Psoas muscle (tissue), 8 donors: ENCODE results near the gene SLC12A8. TPM values are rescaled to one million over a fixed set of nuclear protein-coding genes. Genes with fewer than 3 reads are reported as not detected.

Experiments
- ATAC-seq, 4 donors: fragments of 200-7000 bp; cut with Tn5 transposase; one replicate each; pipeline ENCODE4 v1.9.1; 2020; ENCODE audit warnings: moderate library complexity in 3 of 4, mild to moderate bottlenecking in 2 of 4
- DNase-seq, 2 donors: peaks; one replicate each; pipeline ENCODE4 v3.0.0-alpha.2; 2020
- H3K27ac ChIP-seq: fragments of 200-600 bp; one replicate; pipeline ENCODE4 v1.8.0; 2022
- H3K27me3 ChIP-seq, 3 donors: fragments of 200-600 bp in 1 of 3; one replicate each; pipeline versions ENCODE4 v1.6.1 to v1.8.0; 2013 to 2022; ENCODE audit warnings: low read length in 2 of 3, mild to moderate bottlenecking in 2 of 3, moderate library complexity in 1 of 3; ENCODE audit not compliant: insufficient read depth in 3 of 3
- H3K36me3 ChIP-seq, 2 donors: fragments of 200-600 bp in 1 of 2; one replicate each; pipeline versions ENCODE4 v1.6.1 to v1.8.0; 2013 to 2022; ENCODE audit warnings: low read depth in 1 of 2, mild to moderate bottlenecking in 1 of 2, moderate library complexity in 1 of 2; ENCODE audit not compliant: insufficient read depth in 1 of 2
- H3K4me1 ChIP-seq: fragments of 200-600 bp; one replicate; pipeline ENCODE4 v1.8.0; 2022
- H3K4me3 ChIP-seq: fragments of 200-600 bp; one replicate; pipeline ENCODE4 v1.8.0; 2022; ENCODE audit warnings: mild to moderate bottlenecking
- H3K9me3 ChIP-seq: fragments of 200-600 bp; one replicate; pipeline ENCODE4 v1.8.0; 2022
- WGBS, 3 donors: extraction: QIAGEN DNeasy Blood & Tissue Kit; methylation state at CpG; one replicate each; pipeline versions ENCODE4 v1.1.6 to v1.1.7; 2013; 5-methylcytosine and 5-hydroxymethylcytosine counted together
- intact Hi-C, 2 donors: fragments of 100-400 bp; cut with DNase I; formaldehyde crosslinking; loops; one replicate each; pipeline versions ENCODE4 v1.11.0 to v1.14.2; 2022
- polyA plus RNA-seq, 3 donors: library from polyadenylated mRNA; stranded (reverse); fragments of 200-250 nt; gene quantifications; one replicate each; pipeline ENCODE4 v1.2.3, GENCODE V29; 2013
- total RNA-seq, 4 donors: library from RNA; stranded (reverse); fragmentation: NEBNext Ultra II Directional in 2 of 4; extraction: Animal tissue kit (Norgen Biotek cat#: 25700) in 2 of 4; gene quantifications; one replicate each; pipeline versions ENCODE4 v1.2.1 to v1.2.4, GENCODE V29; 2021 to 2023
- TF ChIP-seq, protein P1 (sequence below): fragments of 200-600 bp; IDR thresholded peaks from one replicate; pipeline ENCODE4 v1.8.0; 2022; ENCODE audit warnings: antibody characterized with exemption
- donor health status: healthy with polysubstance abuse.
- donor health status: DM: no; HTN: no; CAD: no; lungs with moderate emphysema.
- donor health status: Bipolar disorder and iron deficiency.
- donor health status: healthy.
- donor health status: DM: yes; HTN: yes; CAD: no.
- donor health status: DM: no; HTN: no; CAD: no.
- donor health status: DM: no; HTN: no; CAD: no.
- donor health status: DM: yes; HTN: yes; CAD: no.

The SLC12A8 gene
- total and polyA plus RNA-seq, 7 donors: 0.06 to 0.93 (median 0.33) TPM; not detected in 1

DNA sequence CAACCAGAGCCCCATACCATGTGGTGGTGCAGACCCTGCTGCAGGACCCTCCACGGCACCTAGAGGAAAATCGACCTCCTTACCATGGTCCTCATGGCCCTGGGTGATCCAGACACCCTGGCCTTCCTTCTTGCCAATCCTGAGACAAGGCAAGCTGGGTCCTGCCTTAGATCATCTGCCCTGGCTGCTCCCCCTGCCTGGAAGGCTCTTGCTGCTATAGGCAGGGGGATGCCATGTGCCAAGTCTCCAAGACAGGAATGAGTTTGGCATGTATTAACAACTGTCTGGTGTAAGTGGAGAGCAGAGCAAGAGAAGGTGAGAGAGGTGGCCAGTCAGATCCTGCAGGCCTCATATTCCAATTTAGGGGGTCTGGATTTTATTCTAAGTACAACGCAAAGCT is 164.3 kb downstream of the SLC12A8 start:
- peak in 1 of 4 donors; percentile 23 for ATAC-seq

DNA sequence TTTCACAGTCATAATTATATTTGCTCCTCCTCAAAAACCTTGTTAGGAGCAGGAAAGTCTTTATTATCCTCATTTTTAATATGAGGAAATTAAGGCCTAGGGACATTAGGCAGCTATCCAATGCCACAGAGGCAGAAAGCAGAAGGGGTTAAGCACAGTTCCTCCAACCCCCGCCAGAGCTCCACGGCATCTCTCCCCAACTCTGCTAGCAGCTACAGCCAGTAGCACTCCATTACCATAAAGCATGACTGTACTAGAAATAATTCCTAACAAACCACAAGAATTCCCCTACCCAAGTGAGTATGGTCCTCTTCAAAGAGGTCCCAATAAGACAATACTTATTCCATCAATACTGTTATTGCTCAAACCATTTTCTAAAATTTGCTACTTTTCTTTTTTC is 166.6 kb downstream of the SLC12A8 start:
- DNase-seq (no peak), ATAC-seq (no peak)
- Histone ChIP-seq H3K4me1 (peaks cover 62% of the 10 kb centered on the region), H3K27me3 (no peaks in the 10 kb centered on the region), H3K9me3 (no peaks in the 10 kb centered on the region), H3K4me3 (no peak overlapping the region), H3K27ac (no peak overlapping the region), H3K36me3 (no peaks in the 10 kb centered on the region)
- WGBS, 3 donors: 55 to 68% (median 59%) methylated on average over 2 of the region's 2 CpGs
- intact Hi-C loops: no loop called here
- TF ChIP-seq, protein P1, sequence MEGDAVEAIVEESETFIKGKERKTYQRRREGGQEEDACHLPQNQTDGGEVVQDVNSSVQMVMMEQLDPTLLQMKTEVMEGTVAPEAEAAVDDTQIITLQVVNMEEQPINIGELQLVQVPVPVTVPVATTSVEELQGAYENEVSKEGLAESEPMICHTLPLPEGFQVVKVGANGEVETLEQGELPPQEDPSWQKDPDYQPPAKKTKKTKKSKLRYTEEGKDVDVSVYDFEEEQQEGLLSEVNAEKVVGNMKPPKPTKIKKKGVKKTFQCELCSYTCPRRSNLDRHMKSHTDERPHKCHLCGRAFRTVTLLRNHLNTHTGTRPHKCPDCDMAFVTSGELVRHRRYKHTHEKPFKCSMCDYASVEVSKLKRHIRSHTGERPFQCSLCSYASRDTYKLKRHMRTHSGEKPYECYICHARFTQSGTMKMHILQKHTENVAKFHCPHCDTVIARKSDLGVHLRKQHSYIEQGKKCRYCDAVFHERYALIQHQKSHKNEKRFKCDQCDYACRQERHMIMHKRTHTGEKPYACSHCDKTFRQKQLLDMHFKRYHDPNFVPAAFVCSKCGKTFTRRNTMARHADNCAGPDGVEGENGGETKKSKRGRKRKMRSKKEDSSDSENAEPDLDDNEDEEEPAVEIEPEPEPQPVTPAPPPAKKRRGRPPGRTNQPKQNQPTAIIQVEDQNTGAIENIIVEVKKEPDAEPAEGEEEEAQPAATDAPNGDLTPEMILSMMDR: no peak

More for the DNA sequence above, 164.3 kb downstream of the SLC12A8 start:
- Histone ChIP-seq H3K4me1 (peaks cover 71% of the 10 kb centered on the region), H3K27ac (no peak overlapping the region), H3K36me3 (no peaks in the 10 kb centered on the region), H3K27me3 (no peaks in the 10 kb centered on the region), H3K4me3 (no peak overlapping the region), H3K9me3 (no peaks in the 10 kb centered on the region)
- DNase-seq: no peak
- 69 to 82% (median 73%) methylated on average over 3 of the region's 3 CpGs for WGBS, 3 donors
- TF ChIP-seq, protein P1: no peak
- intact Hi-C loops: no loop called here

DNA sequence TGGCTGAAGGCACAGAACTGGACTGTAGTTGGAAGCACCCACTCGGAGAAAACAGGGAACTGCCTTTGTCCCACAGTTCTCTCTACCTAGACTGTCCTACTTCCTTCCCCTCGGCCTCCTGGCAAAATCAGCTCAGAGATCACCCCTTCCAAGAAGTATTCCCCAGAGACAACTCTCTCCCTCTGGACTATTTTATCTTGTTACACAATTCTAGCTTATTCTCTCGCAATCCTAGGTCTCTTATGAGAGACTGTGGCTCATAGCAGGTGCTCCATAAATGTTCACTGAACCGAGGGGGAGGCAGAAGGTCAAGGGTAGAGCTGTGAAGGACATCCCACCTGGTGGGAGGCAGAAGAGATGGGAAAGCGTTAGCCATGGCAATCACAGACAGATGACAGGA is 167.4 kb downstream of the SLC12A8 start:
- no peaks in the 10 kb centered on the region for H3K27me3 ChIP-seq
- H3K27ac ChIP-seq: peak overlapping the region; percentile 78
- H3K4me3 ChIP-seq: no peak overlapping the region
- no peak for ATAC-seq
- peaks cover 59% of the 10 kb centered on the region for H3K4me1 ChIP-seq
- TF ChIP-seq, protein P1: no peak
- 58 to 68% (median 62%) methylated on average over 5 of the region's 5 CpGs for WGBS, 3 donors
- no peaks in the 10 kb centered on the region for H3K36me3 ChIP-seq
- H3K9me3 ChIP-seq: no peaks in the 10 kb centered on the region
- no peak for DNase-seq
- intact Hi-C loops: no loop called here

DNA sequence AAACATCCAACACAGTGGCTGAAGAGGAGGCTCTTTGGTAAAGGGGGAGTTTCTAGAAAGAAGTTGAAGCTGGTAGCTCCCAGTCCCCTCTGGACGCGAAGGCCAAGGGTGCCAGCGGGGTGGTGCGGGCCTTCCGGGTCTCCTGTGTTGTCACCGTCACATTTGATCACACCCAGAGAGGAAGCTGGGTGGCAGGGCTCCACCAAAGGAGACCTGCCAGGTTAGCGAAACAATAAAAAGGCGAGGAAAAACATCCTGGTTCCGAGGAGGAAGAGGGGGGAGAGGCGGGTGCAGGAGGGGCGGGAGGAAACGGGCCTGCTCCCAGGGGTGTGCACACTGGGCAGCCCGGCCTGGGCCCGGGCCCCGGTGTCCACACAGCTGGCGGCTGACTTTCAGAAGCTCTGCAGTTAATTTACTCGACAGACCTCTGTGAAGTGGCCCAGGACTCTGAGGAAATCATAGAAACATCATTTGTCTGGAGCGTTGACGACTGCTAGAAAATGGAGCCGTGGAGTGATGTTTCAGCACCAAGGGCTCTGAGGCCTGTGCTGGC is 168.9 kb downstream of the SLC12A8 start:
- DNase-seq (peak; percentile 63 to 82), ATAC-seq (peak in 3 of 4 donors; percentile 35 to 59 (median 52))
- WGBS, 3 donors: 38 to 52% (median 40%) methylated on average over 20 of the region's 20 CpGs
- Histone ChIP-seq H3K9me3 (no peaks in the 10 kb centered on the region), H3K4me1 (peaks cover 62% of the 10 kb centered on the region), H3K27me3 (no peaks in the 10 kb centered on the region), H3K4me3 (peak overlapping the region; percentile 49), H3K27ac (peak overlapping the region; percentile 78), H3K36me3 (no peaks in the 10 kb centered on the region)
- intact Hi-C loops: loop anchor here in 1 of 2 donors (5.0 kb wide), 1 partner anchor 36 kb away; no protein-coding TSS in a partner anchor
- TF ChIP-seq, protein P1: no peak
